Activated T-helper 1 cell treated with anti-CD3 and anti-CD28 coated beads, Interleukin-12 subunit alpha, Interleukin-12 subunit beta, Interleukin-2, Interleukin-4 antibody, amounts not matched to agents 30 ng/mL and 10 ng/mL and 1 ng/mL, durations not matched to agents 14 hours and 24 hours and 36 hours (primary cell): Measurements from ENCODE around the gene RAB17. TPM values are rescaled to one million over a fixed set of nuclear protein-coding genes. Genes with fewer than 3 reads are reported as not detected.

Experiments
- total RNA-seq: library from RNA; stranded (reverse); gene quantifications from 2 replicates; pipeline ENCODE4 v1.2.3, GENCODE V29; 2022

The RAB17 gene
- total RNA-seq, 1 donor from 2014 or later = not detected

Other genes starting within 250 kb of the RAB17 start
- 13.1 and 15.5 TPM in 2 replicates for gene COL6A3, start 176.6 kb downstream of the RAB17 start, total RNA-seq
- not detected in 2 replicates for gene MLPH, start 103.5 kb downstream of the RAB17 start, total RNA-seq
- not detected in 2 replicates for gene PRLH, start 24.2 kb downstream of the RAB17 start, total RNA-seq
- gene LRRFIP1, start 36.9 kb upstream of the RAB17 start, total RNA-seq = 212 and 226 TPM in 2 replicates
- 0.49 and 1.1 TPM in 2 replicates for gene RBM44, start 208.0 kb upstream of the RAB17 start, total RNA-seq